Measurements from ENCODE around the gene NXPE3.
A peak's percentile ranks its signal among the peaks of the same experiment; 100 is the strongest.

NXPE3 gene

GRCh38 chr3:101803173-101803782 lies 24.3 kb downstream of the NXPE3 start:
- peak; percentile 69 for DNase-seq

- no peak for DNase-seq
Measured at GRCh38 chr3:101803939-101804338, 24.9 kb downstream of the NXPE3 start.

- DNase-seq, result no peak
Measured at GRCh38 chr3:101806491-101806890, 27.5 kb downstream of the NXPE3 start.

- no peak for DNase-seq
Measured at GRCh38 chr3:101807888-101808287, 28.9 kb downstream of the NXPE3 start.

- peak; percentile 45 for DNase-seq
Measured at GRCh38 chr3:101809178-101810021, 30.4 kb downstream of the NXPE3 start.

- DNase-seq, result no peak
Measured at GRCh38 chr3:101810022-101810418, 31.0 kb downstream of the NXPE3 start.

GRCh38 chr3:101811875-101812274 lies 32.9 kb downstream of the NXPE3 start:
- DNase-seq, result no peak

GRCh38 chr3:101812895-101813294 lies 33.9 kb downstream of the NXPE3 start:
- no peak for DNase-seq

GRCh38 chr3:101813817-101814440 lies 34.9 kb downstream of the NXPE3 start:
- peak; percentile 37 for DNase-seq

GRCh38 chr3:101814835-101815234 lies 35.8 kb downstream of the NXPE3 start:
- no peak for DNase-seq

- peak; percentile 31 for DNase-seq
Measured at GRCh38 chr3:101816215-101817149, 37.5 kb downstream of the NXPE3 start.

GRCh38 chr3:101817992-101818391 lies 39.0 kb downstream of the NXPE3 start:
- DNase-seq, result no peak

- no peak for DNase-seq
Measured at GRCh38 chr3:101819649-101820206, 40.7 kb downstream of the NXPE3 start.

GRCh38 chr3:101821503-101821902 lies 42.5 kb downstream of the NXPE3 start:
- no peak for DNase-seq

- no peak for DNase-seq
Measured at GRCh38 chr3:101823525-101823924, 44.5 kb downstream of the NXPE3 start.

GRCh38 chr3:101824702-101825101 lies 45.7 kb downstream of the NXPE3 start:
- DNase-seq, result peak; percentile 32

GRCh38 chr3:101825904-101826445 lies 47.0 kb downstream of the NXPE3 start:
- DNase-seq, result peak; percentile 34

- DNase-seq, result peak; percentile 72
Measured at GRCh38 chr3:101827211-101828174, 48.5 kb downstream of the NXPE3 start.

GRCh38 chr3:101828276-101828675 lies 49.3 kb downstream of the NXPE3 start:
- no peak for DNase-seq

GRCh38 chr3:101828691-101829436 lies 49.9 kb downstream of the NXPE3 start:
- peak; percentile 35 for DNase-seq

Data from fibroblast of upper back skin (primary cell).